HG02610 (cell line): ENCODE data around the gene S100A7A.

Experiments
- ATAC-seq: cut with Tn5 transposase; IDR thresholded peaks from one replicate; pipeline ENCODE4 v1.9.1; 2021; ENCODE audit warnings: mild to moderate bottlenecking, moderate library complexity; ENCODE audit not compliant: unreplicated experiment

The S100A7A gene

DNA sequence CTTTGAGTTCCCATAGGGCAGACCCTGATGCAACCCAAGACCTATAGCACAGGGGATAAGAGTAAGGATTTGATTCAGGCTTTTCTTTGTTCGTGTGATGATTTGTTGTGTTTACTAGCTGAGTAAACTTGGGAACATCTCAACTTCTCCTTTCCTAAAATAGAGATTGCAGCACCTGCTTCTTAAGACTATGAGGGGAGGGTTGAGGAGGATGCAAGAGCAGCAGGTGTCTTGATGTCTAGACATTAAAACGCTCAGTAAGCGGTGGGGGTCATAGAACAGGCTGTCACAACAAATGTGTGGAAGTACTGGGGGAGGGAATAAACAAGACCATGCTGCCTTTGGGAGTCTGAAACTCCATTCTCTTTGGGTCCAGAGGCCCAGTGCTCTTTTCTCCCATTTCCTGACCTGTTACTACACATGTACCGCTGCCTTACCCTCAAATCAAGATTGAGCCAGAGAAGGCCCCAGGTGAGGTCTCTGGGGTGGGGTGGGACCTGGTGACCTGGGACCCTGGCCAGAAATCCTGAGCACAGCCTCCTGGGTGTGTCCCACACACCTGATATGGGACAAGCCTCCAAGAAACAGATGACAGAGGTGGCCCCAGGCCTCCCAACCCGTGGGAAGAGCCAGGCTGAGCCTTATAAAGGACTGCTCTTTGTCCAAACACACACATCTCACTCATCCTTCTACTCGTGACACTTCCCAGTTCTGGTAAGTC lies at the start of gene S100A7A:
S100A7A (plus strand) TSS at position 671 of the 721 bp plus-strand sequence. CDS start 1,563 bp downstream, outside the sequence.
- no peak for ATAC-seq

DNA sequence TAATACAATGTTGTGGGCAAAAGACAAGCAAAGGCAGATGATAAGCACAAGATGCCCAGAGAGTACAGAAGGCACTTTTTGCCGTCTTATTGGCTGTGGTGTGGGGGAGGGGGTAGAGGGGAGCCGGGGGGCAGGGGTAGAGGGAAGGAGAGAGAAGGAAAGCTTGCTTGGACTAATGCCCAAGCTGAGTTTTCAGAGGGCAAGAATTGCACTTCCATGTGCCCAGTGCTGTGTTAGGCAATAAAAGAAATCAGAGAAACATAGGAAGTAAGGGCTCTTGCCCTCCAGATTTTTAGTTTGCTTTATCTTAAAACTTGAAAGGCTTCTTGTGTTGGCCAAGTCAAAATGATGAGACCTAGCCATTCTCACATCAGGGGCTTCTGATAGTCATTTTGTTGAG lies 49.2 kb upstream of the S100A7A start:
- ATAC-seq, result no peak

DNA sequence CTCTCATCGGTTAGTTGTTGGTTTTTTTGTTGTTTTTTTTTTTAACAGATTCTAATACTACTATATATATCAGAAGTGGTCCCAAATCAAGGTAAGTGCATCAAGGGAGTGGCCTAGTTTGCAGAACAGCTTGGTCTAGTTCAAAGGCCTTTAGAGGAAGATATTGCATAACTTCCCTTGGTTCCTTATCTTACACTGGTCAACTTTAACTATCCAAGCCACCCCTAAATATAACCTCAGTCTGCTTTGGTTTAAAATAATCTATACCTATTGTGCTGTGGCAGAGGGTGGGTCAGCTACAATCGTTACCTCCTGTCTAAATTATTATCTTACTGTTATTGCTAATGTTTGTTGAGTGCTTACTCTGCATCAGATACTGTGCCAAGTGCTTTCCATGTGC lies 47.8 kb upstream of the S100A7A start:
- no peak for ATAC-seq

DNA sequence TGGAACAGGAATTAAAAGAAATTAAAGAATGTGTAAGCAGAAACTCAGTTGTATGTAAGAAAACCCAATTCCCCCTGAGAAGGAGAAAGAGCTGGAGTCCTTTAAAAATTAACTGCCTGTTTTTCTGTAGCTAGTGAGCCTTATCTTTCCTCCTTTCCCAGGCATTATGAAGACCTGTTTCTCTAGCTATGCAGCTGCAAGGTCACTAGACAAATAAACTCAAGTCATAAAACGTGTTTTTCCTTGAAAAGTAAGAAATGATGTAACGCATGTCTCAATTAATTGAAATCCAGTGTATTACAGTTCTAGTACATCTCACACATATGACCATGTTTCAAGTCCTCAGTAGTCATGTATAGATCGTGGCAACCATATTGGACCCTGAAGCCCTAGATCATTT lies 46.2 kb upstream of the S100A7A start:
- ATAC-seq, result no peak

DNA sequence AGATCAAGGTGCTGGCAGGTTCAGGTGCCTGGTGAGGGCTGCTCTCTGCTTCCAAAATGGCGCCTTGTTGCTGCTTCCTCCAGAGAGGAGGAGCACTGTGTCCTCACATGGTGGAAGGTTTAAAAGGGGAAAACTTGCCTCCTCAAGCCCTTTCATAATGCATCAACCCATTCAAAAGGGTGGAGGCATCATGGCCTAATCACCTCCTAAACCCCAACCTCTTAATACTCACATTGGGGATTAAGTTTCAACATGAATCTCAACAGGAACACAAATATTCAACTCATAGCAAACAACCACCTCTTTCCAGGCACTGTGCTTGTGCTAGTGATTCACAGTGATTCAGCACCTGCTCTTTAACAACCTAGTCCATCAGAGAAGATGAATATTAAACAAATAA lies 45.1 kb upstream of the S100A7A start:
- no peak for ATAC-seq

DNA sequence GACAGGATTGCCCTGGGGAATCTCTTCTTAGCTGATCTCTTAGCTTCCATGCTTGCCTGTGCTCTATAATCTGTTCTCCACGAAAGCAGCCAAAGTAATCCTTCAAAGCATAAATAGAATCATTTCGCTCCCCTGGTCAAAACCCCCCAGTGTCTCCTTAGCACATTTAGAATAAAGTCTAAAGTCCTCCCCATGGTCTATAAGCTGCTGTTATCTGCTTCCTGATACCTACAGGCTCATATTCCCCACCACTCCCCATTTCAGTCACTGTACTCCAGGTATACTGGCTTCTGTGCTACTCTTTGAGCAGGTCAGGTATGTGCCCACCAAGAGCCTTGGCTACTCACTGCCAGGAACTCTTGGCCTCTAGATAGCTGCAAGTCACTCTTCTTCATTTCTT lies 43.7 kb upstream of the S100A7A start:
- ATAC-seq, result no peak

DNA sequence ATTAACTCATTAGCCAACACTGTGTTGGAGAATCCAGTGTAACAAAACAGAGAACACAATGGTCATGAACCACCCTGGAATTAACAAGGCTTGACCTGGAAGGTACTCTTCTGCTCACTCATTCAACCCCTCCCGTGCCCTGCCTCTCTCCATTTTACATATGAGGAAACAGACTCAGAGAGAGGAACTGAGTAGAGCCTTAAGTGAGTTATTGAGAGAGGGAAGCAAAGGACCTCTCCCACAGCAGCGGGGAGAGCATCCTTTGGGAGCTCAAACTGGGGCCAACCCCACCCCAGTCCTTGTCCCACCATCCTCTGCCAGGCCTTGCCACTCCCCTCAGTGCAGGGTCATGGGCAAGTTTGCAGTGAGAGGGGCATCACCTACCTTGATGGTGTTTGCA lies 42.2 kb upstream of the S100A7A start:
- ATAC-seq, result no peak

DNA sequence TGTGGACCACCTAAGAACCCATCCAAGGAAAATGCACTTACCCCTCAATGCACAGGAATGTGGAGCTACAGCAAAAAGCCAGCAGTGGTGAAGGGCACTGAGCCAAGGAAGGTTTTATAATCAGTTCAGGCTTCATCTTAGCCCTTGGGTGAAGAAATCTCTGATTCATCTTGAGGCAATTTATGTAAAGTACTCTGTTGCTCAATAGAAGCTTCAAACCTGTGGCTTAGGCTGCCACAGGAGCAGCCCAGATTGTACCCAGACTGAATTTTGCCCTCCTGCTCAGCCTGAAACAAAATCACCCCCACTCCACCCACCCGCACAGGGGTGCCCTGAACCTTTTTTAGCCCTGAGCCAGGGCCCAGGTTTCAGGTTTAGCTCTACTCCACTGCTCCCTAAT lies 40.8 kb upstream of the S100A7A start, which contains the start of gene S100A12:
S100A12 (minus strand) TSS at position 111 of the 400 bp plus-strand sequence. CDS start 1,029 bp downstream, outside the sequence.
- ATAC-seq, result no peak

DNA sequence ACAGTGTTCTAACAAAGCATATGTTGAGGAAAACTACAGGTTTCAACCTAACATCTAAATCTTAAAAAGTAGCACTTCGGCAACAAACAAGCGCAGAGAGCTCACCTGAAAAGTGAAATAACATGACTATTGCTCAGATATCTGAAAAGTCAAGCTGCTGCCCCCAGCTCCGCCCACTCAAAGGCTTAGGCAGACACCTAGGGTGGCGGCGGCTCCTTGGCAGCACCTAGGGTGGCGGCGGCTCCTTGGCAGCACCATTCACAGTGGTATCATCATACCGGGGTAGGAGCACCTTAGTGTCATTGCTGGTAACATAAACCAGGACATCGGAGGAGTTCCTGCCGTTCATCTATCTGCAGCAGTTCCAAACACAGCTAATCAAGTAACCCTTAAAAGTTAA lies 36.7 kb upstream of the S100A7A start:
- ATAC-seq, result no peak

DNA sequence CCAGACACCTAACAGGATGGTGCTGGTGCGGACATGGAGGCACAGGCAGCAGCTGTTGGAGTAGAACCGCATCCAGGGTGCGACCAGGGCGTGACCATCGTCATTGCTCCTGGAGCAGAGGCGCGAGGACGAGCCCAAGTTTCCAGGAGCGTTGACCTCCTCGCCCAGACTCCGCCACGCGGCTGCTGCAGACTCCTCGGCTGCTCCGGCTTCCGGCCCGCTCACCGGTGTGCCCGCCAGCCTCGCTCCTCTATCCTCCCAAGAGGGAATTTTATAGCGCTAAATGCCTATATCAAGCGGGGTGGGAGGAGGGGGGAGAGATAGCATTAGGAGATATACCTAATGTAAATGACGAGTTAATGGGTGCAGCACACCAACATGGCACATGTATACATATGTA lies 35.6 kb upstream of the S100A7A start:
- ATAC-seq, result no peak

DNA sequence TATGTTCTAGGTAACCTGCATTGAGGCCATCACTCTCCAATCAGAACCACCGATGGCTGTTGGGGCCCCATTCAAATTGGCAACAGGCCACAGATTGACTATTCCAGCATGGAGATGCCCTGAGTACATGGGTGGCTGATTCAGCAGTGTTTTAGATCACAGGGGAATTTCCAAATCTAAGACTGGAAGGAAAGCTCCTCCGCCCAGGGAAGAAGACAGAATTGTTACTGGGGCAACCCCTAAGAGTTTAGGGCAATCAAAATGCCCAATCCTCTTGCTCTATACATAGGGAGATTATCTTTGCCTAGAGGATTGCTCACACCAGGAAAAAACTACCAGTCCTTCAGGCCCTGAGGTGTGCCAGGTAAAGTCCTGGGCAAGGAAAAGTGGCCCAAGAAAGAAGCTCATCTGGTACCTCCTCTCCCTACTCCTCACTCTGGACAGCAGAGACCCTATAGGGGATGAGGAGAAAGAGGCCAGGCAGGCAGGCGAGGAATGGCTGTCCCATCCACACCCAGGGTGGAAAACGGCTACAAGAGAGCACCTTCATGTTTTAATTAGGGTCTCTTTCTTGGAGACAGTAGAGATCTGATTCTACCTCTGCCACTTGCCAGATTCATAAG lies 31.3 kb upstream of the S100A7A start:
- no peak for ATAC-seq

DNA sequence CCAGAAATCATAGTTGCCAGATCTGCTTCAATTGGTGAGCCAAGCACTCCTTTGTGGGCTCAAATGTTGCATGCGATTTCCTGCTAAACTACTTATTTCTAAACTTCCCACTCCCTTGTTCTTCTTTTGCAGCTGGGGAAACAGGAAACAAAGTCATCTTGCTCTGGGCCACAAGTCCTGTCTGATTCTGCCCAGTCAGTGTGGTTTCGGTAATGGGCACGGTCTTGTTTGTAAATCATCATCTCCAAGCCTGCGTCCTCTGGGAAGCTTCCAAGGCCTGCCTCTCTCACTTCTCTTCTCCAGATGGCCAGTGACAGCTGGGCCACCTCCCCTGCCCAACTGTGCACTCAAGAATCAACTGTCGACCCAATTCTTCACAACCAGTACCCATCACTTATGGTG lies 29.8 kb upstream of the S100A7A start:
- ATAC-seq, result no peak

DNA sequence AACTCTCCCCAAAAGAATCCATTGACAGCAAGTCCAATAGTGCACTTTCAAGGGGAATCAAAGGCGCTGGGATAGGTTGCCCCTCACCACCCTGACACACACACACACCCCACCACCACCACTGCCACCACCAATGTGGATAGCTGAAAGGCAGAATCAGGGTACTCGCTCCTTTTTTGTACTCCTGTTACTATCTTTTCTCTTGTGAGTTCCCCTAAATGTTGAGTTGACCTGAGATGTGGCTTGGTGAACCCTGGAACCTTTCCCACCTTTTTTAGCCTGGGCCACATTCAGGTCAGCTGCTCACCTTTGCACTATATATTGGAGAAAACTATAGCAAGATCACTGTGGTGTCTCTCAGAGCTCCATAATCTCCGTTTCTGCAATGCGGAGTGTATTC lies 29.3 kb upstream of the S100A7A start:
- no peak for ATAC-seq

DNA sequence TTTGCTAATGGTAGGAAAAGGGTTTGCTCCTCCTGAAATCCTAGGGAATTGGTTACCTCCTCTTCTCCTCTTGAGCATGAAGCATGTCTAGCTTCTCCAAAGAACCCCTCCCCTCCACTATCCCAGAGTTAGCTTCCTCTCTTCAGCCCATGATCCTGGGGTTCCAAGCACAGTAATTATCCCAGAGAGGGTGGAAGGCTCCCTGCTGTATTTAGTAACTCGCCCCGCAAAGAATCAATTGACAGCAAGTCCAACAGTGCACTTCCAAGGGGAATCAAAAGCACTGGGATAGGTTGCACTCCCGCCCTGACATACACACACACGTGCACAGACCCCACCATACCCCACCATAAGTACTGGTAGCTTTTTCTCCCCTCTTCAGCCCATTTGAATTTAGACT lies 28.5 kb upstream of the S100A7A start:
- ATAC-seq, result no peak

DNA sequence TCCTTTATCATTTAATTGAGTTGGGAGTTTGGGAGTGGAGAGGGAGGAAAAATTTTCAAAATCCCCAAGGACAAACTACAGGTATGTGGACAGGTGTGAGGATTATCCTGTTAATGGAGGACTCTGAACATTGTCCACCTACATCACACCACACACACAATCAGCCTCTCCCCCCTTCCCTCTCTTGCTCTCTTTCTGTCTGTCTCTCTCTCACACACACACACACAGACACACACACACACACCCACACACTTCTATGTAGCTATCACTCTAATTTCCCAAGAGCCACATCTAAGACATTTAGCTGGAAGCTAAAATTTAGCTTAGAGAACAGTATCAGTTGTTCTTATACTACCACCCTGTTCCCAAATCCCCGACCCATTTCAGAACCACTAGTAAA lies 26.9 kb upstream of the S100A7A start:
- no peak for ATAC-seq

DNA sequence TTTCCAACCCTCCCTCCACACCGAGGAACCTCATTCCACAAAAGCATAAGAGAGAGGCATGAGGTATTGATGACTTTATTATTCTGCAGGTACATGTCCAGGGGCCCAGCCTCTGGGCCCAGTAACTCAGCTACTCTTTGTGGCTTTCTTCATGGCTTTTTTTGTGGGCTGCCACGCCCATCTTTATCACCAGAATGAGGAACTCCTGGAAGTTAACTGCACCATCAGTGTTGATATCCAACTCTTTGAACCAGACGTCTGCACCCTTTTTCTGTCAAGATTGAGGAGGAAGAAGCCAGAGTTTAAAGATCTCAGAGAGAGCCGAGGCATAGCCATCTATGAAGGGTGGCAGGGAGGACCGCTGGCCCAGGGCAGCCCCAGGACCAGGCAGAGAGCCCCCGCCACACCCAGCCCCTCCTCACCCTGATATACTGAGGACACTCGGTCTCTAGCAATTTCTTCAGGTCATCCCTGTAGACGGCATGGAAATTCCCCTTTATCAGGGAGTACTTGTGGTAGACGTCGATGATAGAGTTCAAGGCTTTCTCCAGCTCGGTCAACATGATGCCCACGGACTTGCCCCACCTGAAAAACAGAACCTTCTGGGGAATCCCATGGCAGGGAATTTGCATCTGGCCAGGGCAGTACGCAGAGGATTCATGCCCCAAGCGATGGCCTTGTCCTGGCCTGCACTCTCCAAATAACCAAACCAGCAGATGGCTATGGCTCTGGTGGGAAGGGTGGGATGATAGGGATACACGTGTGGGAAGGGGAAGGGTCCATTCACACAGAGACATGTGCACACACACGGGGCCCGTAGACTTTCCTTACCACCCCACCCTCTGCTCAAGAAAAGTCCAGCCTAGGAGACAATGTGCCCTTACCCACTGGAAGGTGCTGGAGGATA lies 26.1 kb upstream of the S100A7A start:
- no peak for ATAC-seq

DNA sequence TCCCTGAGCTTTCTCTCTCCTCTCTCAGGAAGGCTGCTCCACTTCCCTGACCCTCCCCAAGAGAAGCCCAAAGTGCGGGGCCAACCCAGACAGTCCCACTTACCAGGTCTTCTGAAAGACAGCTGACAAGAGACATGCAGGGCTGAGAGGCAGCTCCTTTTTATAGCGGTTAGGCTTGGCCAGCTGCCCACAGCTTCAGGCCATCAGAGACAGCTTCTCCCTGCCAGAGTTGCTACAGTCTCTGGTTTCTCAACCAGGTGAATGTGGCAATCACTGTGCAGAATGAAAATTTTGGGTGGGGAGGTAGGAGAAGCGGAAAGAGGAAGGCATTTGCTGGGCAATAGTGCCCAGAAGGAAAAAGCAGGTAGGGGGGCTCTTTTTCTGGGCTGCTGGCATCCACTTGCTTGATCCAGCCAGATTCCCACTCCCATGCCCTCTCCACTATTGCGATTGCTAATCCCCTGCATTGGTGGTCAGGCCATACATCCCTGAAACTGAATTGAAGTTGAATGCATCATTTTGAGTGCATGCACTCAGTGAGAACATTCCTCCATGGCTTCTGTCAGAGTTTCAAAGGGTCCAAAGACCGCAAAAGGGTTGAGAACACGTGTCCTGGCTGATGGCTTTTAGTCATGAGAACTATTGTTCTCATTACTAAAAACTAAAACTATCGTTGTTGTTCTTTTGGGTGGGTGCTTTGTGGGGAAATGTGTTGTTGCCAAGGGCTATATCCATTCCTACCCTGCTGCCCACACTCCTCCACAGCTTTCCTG lies 25.2 kb upstream of the S100A7A start, which contains the start of gene S100A8:
S100A8 (minus strand) TSS at position 136 of the 773 bp plus-strand sequence. CDS start 538 bp downstream, outside the sequence.
- no peak for ATAC-seq

DNA sequence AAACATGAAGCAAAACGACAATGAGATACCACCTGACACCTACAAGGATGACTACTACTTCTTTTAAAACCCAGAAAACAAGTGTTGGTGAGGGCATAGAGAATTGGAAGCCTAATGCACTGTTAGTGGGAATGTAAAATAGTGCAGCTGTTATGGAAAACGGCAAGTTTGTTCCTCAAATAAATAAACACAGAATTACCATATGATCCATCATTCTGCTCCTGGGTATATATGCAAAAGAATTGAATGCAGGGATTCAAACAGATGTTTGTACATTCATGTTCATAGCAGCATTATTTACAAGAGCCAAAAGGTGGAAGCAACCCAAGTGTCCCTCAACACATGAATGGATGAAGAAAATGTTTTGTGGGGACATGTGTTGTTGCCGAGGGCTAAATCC lies 24.1 kb upstream of the S100A7A start:
- ATAC-seq, result no peak

DNA sequence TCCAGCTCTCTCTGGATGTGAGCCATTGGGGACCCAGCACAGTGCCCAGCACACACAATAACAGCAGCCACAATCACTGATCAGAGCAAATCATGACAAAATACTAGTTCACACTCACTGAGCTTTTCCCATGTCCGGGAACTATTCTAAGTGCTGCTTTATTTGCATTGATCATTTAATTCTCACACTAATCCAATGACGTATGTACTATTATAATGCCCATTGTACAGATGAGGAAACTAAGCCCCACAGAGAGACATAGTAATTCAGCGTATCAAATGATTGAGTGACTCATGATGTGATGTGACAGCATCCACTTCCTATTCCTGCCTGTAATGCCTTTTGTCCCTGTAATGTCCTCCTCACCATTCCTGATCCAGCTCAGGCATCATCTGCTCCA lies 23.5 kb upstream of the S100A7A start:
- ATAC-seq, result no peak

DNA sequence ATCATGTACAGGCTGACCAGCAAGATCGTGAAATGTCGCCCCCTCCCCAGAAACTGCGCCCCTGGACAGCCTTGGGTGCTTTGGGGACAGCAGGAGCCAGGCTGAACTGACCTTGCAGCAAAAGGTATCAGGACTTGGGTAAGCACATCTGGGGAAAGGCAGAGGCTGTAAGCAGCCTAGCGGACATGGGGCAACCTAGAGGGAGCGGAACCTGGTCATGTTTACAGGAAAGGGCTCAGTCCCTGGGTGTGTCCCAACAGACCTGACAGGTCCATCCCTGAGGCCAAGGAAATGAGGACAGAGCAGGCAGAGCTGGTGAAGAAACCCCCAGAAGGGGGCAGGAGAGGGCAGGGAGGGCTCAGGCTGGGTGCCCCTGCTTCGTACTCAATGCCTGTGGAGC lies 22.4 kb upstream of the S100A7A start:
- ATAC-seq, result no peak

DNA sequence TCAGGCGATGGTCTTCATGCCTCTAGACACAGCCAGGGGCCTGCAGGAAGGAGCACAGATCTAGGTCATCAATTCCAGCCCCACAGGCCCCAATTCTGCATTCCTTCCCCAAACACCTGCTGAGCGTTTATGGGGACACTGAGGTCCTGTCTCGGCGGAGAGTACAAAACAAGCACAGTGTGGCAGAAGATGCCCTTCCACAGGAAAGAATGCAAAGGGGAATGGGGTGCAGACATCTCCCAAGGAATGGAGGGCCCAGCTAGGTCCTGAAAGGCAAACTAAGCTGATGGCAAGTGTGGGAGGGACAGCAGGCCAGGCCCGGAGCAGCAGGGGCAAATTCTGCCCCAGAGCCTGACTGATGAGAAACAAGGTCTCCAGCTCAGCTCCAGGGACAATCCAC lies 21.9 kb upstream of the S100A7A start:
- no peak for ATAC-seq
